ENCODE measurements around the gene CA9.

The CA9 gene

DNA sequence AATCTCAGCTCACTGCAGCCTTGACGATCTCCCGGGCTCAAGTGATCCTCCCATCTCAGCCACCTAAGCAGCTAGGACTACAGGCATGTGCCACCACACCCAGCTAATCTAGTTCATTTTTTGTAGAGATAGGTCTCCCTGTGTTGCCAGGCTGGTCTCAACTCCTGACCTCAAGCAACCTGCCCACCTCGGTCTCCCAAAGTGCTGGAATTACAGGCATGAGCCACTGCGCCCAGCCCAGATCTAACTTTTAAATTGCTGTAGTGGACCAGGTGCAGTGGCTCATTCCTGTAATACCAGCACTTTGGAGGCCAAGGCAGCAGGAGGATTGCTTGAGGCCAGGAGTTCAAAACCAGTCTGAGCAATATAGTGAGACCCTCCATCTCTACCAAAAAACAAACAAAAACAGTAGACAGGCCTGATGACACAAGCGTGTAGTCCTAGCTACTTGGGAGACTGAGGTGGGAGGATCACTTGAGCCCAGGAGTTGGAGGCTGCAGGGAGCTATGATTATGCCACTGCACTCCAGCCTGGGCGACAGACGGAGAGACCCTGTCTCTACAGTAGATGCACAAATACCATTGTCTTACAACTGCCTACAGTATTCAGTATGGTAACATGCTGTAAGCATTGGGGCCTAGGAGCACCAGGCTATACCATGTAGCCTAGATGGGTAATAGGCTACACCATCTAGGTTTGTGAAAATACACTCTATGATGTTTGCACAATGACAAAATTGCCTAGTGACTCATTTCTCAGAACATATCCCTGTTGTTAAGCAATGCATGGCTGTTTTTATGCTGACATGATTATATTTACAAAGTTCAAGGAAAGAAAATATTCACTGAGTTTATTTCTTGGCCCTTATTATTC lies 21.5 kb upstream of the CA9 start:
- no peak for DNase-seq (ENCODE audit: low read depth)

DNA sequence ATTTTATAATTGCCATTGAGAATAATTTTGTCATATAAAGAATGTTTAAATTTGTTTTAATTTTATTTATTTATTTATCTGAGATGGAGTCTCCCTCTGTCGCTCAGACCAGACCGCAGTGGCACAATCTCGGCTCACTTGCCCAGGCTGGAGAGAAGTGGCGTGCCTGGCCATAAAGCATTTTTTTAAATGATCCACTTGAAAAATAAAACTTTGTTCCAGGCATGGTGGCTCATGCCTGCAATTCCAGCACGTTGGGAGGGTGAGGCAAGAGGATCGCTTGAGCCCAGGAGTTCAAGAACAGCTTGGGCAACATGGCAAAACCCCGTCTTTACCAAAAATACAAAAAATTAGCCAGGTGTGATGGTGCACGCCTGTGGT lies 20.9 kb upstream of the CA9 start:
- DNase-seq (ENCODE audit: low read depth), result no peak

DNA sequence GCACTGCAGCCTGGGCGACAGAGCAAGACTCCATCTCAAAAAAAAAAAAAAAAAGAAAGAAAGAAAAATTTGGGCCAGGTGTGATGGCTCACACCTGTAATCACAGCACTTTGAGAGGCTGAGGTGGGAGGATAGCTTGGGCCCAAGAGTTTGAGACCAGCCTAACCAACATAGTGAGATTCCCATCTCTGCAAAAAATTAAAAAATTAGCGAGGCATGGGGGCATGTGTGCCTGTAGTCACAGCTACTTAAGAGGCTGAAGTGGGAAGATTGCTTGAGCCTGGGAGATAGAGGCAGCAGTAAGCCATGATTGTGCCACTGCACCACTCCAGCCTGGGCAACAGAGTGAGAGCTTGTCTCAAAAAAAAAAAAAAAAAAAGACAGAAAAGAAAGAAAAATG lies 20.1 kb upstream of the CA9 start:
- DNase-seq (ENCODE audit: low read depth), result no peak

DNA sequence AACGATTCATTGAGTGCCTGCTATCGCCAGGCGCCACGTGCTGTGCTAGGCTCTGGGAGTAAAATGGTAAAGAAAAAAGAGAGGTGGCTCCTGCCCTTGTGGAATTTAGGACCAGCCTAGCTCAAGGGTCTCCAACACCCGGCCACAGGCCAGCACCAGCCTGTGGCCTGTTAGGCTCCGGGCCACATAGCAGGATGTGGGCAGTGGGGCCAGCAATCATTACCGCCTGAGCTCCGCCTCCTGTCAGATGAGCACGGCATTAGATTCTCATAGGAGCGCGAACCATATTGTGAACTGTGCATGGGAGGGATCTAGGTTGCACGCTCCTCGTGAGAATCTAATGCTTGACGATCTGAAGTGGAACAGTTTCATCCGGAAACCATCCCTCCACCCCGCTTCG lies 17.4 kb upstream of the CA9 start:
- peak; percentile 65 for DNase-seq (ENCODE audit: low read depth)

DNA sequence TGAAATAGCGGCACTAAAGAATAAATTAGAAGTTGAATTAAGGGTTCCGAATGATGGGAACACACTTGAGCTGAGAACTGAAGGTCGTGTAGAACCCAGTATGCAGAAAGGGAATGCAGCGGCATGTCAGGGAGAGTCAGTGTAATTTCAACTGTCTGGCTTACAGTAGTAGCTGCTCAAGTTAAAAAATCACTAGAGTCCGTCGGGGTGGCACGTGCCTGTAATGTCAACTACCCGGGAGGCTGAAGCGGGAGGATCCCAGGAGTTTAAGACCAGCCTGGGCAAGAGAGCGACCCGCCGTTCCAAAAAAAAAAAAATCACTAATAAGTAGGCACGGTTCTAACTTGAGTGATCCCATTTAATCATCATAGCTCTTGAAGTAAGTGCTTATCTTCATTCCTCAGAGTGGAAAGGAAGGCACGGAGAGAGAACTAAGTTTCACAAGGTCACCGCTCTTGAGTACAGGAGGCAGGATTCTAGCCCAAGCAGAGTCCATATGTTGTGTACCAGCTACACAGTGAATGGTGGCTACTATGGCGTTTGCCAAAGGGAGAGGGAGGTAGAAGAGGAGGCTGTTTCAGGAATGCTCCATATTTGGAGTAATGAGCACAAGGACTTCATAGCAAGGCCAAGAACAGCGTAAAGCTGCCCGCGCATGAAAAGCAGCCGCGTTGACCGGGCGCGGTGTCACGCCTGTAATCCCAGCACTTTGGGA lies 16.7 kb upstream of the CA9 start:
- no peak for DNase-seq (ENCODE audit: low read depth)

DNA sequence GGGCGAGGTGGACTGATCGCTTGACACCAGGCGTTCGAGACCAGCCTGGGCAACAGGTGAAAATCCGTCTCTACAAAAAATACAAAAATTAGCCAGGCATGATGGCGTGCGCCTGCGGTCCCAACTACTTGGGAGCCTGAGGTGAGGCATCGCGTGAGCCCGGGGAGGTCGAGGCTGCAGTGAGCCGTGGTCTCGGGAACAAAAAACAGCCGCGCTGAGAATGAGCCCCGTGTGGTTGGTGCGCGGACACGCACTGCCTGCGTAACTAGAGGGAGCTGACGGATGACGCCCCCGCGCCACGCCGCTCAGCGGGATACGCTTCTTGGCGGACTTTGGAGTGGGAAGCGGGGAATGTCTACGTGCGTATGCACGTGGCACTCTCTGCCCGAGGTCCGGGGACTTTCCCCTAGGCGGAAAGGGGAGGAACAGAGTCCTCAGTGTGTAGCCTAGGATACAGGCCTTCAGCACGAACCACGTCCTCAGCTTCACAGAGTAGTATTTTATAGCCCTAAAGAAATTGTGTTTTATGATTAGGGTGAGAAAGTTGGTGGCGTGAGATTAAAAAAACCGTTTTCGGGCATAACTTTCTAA lies 16.1 kb upstream of the CA9 start, which contains the start of gene RMRP:
Gene RMRP, minus strand, starts transcription at position 474 of the 591 bp plus-strand sequence.
- DNase-seq (ENCODE audit: low read depth), result peak; percentile 98

DNA sequence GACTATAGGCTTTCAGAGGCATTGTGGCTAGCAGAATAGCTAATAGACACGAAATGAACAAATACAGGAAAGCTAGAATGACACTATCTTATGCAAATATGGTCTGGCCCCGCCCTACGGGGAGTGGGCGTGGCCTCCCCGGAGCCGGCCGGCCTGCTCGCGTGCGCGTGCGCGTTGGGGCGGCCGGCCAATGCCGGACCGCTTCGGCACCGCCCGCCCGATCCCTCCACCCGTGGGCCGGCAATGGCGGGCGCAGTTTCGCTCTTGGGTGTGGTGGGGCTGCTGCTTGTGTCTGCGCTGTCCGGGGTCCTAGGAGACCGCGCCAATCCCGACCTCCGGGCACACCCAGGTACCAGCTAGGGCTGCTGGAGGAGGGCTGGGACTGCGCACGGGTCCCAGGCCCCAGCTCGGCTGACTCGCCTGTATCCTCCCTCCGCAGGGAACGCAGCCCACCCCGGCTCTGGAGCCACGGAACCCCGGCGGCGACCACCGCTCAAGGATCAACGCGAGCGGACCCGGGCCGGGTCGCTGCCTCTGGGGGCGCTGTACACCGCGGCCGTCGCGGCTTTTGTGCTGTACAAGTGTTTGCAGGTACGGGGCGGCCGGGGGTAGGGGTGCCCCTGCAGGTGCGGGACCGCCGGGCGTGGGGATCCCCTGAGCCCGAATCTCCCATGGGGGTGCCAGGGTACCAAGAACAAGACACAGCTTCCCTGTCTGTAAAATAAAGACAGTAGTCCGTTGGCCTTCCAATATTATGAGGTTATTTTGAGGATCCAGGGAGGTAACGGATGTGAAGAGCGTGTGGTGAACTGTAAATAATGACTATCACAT lies 15.4 kb upstream of the CA9 start, which contains the start of gene CCDC107:
Gene CCDC107, plus strand, starts transcription at position 156 of the 831 bp plus-strand sequence. Its CDS starts 88 bp downstream, at position 244.
- peak; percentile 62 for DNase-seq (ENCODE audit: low read depth)

DNA sequence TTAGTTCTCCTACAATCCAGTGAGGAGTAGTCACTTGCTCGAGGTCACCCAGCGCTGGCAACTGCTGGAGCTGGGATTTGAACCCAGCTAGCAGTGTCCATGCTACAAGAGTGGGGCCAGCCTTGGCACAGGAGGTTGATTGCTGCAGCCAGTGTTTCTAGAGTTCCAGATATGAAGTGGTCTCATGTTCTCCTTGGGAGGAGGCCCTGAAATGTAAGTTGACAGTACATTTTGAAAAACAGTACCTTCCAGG lies 14.8 kb upstream of the CA9 start:
- no peak for DNase-seq (ENCODE audit: low read depth)

DNA sequence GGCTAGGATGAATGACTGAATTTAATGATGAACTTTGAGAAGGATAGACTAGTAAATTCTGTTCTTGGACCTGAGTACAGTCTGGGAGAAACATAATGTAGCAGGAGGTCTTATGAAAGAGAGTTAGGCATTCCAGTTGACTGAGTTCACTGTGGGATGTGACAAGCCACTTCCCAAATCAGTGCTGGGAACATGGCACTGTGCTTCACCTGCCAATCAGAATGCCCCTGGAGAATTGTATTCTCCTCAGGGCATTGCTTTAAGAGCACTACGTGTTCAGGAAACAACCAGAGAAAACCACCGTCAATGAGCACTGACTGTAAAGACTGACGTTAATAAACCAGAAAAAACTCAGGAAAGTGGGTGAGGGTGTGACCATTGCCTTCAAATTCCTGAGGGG lies 14.4 kb upstream of the CA9 start:
- DNase-seq (ENCODE audit: low read depth), result no peak

DNA sequence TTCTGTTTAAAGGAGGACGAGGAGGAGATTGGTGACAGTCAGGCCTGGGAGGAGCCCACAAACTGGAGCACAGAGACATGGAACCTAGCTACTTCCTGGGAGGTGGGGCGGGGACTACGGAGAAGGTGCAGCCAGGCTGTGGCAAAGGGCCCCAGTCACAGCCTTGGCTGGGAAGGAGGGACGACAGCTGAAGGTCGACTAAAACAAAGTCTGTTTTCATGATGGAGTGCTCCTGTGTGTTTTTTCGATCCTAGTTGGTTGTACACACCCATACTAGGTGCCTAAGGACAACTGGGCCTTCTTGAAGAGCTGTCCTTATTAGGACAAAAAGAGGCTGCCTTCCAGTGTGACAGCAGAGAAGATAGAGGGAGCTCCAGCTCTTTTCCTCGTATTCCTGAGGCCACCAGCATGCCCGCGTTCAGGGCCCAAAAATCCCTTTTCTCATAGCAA lies 12.7 kb upstream of the CA9 start:
- DNase-seq (ENCODE audit: low read depth), result no peak

DNA sequence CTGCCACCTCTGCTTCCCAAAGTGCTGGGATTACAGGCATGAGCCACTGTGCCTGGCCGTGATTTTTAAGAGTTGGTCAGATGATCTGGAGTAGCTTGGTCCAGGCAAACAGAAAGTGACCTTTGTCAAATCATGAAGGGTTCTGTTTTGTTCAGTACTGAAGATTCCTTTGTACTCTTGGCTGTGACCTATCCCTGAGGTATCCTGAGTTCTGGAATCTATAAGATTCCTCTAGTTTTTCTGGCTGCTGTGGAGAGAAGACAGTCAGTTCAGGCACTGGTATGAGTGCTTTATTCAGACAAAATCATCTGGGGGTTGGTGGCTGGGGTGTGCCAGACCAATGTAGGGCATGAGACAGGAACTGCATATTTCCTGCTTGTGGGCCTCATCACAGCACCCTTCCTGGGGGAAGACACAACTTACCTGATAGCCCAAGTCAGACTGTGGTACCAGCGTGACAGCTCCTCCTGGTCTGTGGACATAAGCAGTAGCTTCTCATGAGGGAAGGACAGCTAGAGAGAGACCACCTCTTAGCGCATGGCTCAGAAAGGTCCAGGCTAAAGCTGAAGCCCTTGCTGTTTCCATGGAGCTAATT lies 11.9 kb upstream of the CA9 start:
- no peak for DNase-seq (ENCODE audit: low read depth)

DNA sequence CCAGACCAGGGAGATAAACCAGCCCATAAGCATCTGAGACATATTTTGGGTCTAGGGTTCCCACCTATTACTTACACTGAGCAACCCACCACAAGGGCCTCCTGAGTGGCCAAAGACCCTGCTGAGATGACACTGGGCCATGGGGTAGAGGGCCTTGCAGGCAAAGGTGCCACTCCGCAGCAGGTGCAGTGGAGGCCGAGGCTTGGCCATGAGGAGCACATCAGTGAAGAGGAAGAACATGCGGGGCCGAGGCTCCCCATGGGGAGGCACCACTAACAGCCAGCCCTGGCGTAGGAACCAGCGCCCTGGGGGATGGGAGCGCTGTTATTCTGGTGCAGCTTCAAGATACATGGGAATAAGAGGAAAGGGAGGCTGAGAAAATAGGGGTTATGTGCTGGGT lies 11.3 kb upstream of the CA9 start:
- no peak for DNase-seq (ENCODE audit: low read depth)

DNA sequence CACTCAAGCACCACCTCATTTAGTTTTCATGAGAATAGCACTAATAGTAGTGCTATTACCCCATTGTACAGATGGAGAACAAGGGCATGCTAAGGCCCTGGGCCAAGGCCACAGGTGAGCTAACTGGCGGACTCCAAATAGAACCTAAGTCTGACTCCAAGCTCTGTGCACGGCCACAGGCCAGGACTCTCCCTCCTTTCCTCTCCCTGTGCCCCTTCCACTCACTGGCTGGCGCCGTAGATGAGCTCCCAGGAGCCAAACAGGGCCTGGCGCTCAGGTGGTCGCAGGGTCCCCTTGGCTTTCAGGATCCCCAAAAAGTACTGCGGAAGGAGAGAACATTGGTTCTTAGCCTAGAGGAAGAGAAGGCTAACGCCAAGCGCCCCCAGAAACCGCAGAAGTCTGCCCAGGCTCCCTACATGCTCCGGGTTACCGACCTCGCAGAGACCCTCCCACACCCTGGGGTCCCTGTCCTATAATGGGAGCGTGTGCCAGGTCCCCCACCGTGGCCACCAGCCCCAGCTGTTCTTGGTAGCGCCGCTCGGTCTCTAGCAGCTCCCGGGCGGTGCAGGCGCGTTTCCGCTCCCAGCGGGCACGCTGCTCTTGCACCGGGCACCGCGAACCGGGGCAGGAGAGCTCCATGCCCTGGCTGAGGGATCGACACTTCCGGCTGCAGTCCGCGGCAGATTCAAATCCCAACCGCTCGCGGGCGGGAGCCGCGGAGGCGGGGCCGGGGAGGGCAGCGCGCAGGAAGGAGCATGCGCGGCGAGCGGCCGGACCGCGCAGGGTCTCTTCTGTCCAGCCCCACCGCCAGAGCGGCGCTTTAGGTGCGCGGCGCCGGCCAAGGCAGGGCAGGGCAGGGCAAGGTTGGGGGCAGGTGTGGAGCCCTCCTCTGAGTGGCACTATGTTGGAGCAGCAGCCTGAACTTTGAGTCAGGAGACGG lies 8.9 kb upstream of the CA9 start, which contains the start of gene ARHGEF39:
Gene ARHGEF39, minus strand, starts transcription at position 665 of the 940 bp plus-strand sequence. Its CDS starts 26 bp downstream, at position 639.
- DNase-seq (ENCODE audit: low read depth), result peak; percentile 75

DNA sequence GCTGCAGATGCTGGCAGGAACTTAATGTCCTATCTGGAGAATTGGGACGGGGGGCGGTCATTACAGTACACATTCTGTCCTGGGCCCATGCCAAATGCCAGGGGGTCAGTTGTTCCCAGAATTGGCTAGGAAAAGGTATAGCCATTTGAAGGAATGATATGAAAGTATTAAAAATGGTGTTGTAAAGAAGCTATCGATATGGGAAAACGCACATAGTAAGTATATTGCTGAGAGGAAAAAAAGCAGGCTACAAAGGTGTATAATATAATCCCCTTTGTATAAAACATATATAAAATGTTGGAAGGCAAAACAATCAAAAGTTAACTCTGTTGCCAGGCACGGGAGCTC lies 8.3 kb upstream of the CA9 start:
- no peak for DNase-seq (ENCODE audit: low read depth)

DNA sequence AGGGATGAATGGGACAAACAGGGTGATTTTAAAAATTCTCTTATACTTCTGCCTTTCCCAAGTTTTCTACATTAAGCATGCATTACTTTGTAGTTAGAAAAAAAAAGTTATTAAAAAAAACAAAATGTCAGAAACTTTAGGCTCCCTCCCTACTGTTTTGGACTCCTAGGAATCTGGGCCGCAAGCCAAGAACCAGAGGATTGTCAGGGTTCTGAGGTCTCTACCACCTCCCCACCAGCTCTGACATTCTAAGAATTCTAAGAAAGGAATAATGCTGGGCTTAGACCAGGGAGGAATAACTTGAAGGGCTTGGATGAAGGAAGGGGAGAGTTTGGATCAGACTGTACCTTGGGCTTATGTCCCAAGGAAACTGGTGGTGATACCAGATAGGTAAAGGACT lies 7.7 kb upstream of the CA9 start:
- DNase-seq (ENCODE audit: low read depth), result no peak

DNA sequence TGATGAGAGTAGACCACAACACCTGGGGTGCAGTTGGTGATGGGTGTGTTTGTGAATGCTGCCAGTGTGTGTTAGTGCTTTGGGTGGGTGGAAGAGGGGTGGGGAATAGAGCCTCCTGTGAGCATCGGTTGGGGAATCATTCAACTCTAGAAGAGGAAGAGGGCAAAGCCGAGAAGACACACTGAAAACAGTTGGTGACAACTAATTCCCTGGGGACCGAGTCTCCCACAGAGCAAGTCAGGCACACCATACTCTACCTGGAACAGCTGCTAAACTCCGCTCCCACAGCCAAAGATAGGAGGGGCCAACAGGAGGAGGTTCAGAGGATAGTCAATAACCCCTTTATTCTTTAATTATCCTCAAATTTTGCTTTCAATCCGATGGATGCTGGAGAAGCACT lies 7.2 kb upstream of the CA9 start:
- DNase-seq (ENCODE audit: low read depth), result no peak

DNA sequence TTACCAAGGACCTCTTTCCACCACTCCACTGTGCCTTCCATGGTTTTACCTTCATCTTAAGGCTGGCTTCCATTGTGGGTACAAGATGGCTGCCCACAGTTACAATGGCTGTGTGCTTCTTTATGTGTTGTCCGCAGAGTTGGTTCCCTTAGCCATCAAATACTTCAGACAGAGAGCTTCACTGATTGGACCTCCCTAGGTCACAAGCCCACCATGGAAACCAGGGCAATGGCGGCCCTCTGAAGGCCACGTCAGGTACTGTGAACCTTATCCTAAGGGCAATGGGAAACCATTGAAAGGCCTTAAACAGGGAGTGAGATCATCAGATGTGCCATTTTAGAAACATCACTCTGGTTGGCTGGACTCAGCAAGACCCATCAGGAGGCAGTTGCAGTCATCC lies 5.8 kb upstream of the CA9 start:
- no peak for DNase-seq (ENCODE audit: low read depth)

DNA sequence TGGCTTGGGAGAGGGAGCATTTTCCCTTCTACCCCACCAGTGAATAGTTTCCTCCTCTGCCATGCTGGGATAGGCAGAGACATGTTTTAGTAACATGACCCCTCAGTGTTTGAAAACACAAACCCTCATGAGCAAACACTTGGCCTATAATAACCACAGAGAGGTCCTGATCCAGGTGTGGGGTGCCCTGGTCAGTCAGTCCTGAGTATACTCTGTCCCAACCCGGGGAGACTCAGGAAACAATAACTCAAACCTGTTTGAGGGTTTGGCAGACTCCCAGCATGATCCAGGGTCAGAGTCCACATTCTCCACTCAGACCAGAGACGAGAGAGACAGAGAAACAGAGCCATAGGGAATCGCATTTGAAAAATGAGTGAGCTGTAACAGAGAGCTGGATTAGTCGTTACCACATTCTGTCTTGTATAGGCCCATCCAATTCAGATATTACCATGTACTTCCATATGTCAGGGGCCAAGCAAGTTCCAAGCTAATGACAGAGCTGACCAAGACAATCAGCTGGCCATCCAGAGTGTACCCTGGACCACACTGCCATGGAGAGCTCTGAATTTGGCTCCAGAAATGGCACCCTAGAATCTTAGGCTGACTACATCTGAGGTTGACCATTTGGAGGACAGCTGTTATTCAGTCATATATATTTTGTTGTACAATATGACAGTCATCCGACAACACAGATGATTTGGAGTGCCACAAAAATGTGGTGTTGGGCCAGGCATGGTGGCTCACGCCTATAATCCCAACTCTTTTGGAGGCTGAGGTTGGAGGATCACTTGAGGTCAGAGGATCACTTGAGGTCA lies 4.2 kb upstream of the CA9 start:
- DNase-seq (ENCODE audit: low read depth), result no peak

DNA sequence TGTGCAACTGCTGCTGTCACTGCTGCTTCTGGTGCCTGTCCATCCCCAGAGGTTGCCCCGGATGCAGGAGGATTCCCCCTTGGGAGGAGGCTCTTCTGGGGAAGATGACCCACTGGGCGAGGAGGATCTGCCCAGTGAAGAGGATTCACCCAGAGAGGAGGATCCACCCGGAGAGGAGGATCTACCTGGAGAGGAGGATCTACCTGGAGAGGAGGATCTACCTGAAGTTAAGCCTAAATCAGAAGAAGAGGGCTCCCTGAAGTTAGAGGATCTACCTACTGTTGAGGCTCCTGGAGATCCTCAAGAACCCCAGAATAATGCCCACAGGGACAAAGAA lies 265 bp downstream of the CA9 start:
- DNase-seq (ENCODE audit: low read depth), result no peak

DNA sequence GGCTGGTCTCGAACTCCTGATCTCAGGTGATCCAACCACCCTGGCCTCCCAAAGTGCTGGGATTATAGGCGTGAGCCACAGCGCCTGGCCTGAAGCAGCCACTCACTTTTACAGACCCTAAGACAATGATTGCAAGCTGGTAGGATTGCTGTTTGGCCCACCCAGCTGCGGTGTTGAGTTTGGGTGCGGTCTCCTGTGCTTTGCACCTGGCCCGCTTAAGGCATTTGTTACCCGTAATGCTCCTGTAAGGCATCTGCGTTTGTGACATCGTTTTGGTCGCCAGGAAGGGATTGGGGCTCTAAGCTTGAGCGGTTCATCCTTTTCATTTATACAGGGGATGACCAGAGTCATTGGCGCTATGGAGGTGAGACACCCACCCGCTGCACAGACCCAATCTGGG lies 1.5 kb downstream of the CA9 start:
- no peak for DNase-seq (ENCODE audit: low read depth)

All from CMK (cell line).